HS-5 (cell line): Measurements from ENCODE around the gene CARD19.
"Not testable (repeated sequence)": the region's sequence is repeated elsewhere in the genome, so short reads cannot be mapped to it uniquely, and the experiment has no call there.

ENCODE experiments used
- DNase-seq: peaks from one replicate; pipeline ENCODE4 v3.0.0-alpha.2; 2012; ENCODE audit warnings: low read depth

Gene CARD19

GRCh38 chr9:93134015-93134739, 38.2 kb downstream of the CARD19 start, which contains the start of gene NINJ1:
Gene NINJ1 (minus strand): TSS chr9:93134251. CDS start chr9:93134217, 34 bp downstream.
- peak; percentile 18 for DNase-seq

- DNase-seq = no peak
Observed at GRCh38 chr9:93134740-93135444, 38.9 kb downstream of the CARD19 start.

GRCh38 chr9:93136011-93136440, 40.0 kb downstream of the CARD19 start:
- DNase-seq = no peak

- DNase-seq = no peak
Observed at GRCh38 chr9:93137362-93137761, 41.3 kb downstream of the CARD19 start.

- no peak for DNase-seq
Observed at GRCh38 chr9:93138171-93138764, 42.3 kb downstream of the CARD19 start.

GRCh38 chr9:93139365-93140182, 43.6 kb downstream of the CARD19 start:
- DNase-seq = no peak

- no peak for DNase-seq
Observed at GRCh38 chr9:93141771-93142483, 45.9 kb downstream of the CARD19 start.

- DNase-seq = no peak
Observed at GRCh38 chr9:93143830-93144530, 48.0 kb downstream of the CARD19 start.

GRCh38 chr9:93146696-93147095, 50.7 kb downstream of the CARD19 start:
- DNase-seq = not testable (repeated sequence)

GRCh38 chr9:93147632-93148031, 51.6 kb downstream of the CARD19 start:
- DNase-seq = no peak

GRCh38 chr9:93148721-93149120, 52.7 kb downstream of the CARD19 start:
- DNase-seq = no peak

GRCh38 chr9:93149361-93149760, 53.3 kb downstream of the CARD19 start:
- DNase-seq = peak; percentile 20

- DNase-seq = no peak
Observed at GRCh38 chr9:93151097-93151784, 55.2 kb downstream of the CARD19 start.

GRCh38 chr9:93154293-93154903, 58.4 kb downstream of the CARD19 start:
- DNase-seq = no peak

- DNase-seq = no peak
Observed at GRCh38 chr9:93155716-93156474, 59.9 kb downstream of the CARD19 start.

GRCh38 chr9:93156475-93157008, 60.5 kb downstream of the CARD19 start:
- no peak for DNase-seq

GRCh38 chr9:93159601-93160471, 63.8 kb downstream of the CARD19 start:
- DNase-seq = peak; percentile 38
